GM10847 (cell line): Measurements from ENCODE around the gene VSTM4.

Experiments used
- POLR2A ChIP-seq: IDR thresholded peaks from 2 replicates; pipeline ENCODE4 v1.6.1; 2011; ENCODE audit not compliant: insufficient read length; ENCODE audit errors: extremely low read depth

VSTM4 gene

DNA sequence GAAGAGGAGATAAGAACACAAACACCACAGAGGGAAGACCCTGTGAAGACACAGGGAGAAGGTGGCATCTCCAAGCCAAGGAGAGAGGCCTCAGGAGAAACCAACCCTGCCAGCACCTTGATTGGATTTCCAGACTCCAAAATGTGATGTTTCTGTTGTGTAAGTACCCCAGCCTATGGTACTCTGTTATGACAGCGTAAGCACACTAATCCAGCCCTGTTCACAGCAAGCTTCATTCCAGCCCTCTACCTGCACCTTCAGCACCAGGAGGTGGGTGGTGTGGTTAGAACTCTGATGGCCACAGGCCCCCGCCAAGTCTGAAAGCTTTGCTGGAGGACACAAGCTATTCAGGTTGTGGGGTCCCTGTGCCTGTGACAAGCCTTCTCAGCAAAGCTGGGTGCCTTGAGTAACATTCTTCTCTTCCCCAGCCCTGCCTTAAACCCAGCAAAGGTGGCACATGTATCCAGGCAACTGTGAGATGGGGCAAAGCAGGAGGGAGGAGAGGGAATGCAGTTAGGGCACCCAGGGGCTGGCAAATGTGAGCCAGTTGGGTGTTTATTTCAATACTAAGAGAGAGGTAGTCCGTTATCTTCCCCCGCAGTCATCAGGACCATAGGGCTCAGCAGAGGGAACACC, 4.5 kb downstream of the VSTM4 start:
- no peak for TF ChIP-seq POLR2A

DNA sequence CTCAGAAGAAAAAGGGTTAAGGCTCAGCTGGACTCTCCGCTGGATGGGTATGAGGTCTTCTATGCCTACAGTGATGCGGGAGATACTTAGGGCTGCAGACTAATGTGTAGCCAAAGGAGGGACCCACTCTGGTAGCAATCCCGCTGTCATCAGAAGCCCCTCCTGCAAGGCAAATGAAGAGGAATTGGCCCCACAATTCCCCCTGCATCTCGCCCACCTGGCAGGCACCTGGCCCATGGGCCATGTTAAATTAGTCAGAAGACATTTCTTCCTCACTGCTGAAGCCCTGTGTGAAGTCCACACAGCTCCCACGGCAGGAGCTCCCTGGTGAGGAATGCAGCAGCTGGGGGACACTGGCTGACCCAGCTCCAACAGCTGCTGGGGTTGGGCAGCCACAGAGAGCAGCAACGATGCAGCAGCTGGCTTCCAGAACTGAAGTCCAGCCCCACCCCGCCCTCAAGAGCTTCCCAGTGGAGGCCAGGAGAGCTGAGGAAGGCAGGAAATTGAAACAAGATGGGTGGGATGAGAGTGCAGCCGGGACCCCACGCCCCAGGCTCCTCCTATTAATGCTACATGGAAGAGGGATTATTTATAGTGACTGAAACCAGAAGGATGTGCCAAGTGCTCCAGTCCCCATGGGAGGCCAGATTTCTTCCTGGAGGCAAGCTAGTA, 5.5 kb downstream of the VSTM4 start:
- no peak for TF ChIP-seq POLR2A

- TF ChIP-seq POLR2A = no peak
These were observed 6.7 kb downstream of the VSTM4 start for GRCh38 chr10:49108656-49109055.

- no peak for TF ChIP-seq POLR2A
These were observed 7.4 kb downstream of the VSTM4 start for GRCh38 chr10:49107887-49108267.

- no peak for TF ChIP-seq POLR2A
These were observed 8.0 kb downstream of the VSTM4 start for GRCh38 chr10:49107111-49107886.

- TF ChIP-seq POLR2A = no peak
These were observed 8.9 kb downstream of the VSTM4 start for GRCh38 chr10:49106451-49106850.

DNA sequence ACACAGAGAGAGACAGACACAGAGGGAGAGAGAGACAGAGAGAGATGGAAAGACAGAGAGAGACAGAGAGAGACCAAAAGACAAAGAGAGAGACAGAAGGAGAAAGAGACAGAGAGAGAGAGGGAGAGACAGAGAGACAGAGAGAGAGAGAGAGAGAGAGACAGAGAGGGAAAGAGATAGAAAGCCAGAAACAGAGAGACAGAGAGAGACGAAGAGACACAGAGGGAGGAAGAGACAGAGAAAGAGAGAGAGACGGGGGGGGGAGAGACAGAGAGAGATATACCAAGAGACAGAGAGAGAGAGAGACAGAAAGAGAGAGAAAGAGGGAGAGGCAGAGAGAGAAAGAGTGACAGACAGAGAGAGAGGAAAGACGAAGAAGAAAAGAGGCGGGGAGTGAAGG, 10.2 kb downstream of the VSTM4 start:
- TF ChIP-seq POLR2A = no peak

- no peak for TF ChIP-seq POLR2A
These were observed 11.0 kb downstream of the VSTM4 start for GRCh38 chr10:49104323-49104722.

- no peak for TF ChIP-seq POLR2A
These were observed 11.6 kb downstream of the VSTM4 start for GRCh38 chr10:49103761-49104160.

- no peak for TF ChIP-seq POLR2A
These were observed 16.3 kb downstream of the VSTM4 start for GRCh38 chr10:49099046-49099445.

- TF ChIP-seq POLR2A = no peak
These were observed 18.4 kb downstream of the VSTM4 start for GRCh38 chr10:49096890-49097445.

DNA sequence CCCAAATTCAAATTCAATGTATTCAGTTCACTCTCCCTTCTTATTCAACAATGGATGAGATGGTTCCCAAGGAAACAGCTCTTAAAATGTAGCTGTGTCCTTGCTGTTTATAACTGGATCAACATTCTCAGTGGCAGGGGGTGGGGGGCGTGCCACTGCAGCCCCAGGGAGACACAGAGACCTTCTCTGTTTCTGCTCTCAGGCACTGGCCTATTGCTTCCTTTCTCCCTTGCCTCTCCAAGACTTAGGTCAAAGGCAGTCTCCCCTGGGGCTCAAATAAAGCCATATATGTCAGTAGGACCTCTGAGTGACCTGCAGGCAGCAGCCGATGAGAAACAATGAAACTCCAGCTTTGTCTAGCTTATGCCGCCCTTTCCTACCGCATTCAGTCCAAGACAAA, 20.7 kb downstream of the VSTM4 start:
- no peak for TF ChIP-seq POLR2A

DNA sequence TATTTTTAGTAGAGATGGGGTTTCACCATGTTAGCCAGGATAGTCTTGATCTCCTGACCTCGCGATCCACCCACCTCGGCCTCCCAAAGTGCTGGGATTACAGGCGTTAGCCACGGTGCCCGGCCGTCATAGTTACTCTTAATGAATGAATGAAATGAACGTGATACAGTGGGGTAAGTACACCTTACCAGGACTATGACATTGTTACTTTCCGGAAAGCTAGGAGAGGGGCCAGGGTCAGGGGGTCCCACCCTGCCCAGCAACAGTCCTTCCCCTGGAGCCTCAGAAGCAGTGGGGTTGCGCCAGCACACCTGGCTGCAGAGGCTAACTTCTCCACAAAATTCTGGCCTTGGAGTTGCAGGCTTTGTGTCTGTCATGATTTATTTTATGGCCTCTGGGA, 21.4 kb downstream of the VSTM4 start:
- no peak for TF ChIP-seq POLR2A

DNA sequence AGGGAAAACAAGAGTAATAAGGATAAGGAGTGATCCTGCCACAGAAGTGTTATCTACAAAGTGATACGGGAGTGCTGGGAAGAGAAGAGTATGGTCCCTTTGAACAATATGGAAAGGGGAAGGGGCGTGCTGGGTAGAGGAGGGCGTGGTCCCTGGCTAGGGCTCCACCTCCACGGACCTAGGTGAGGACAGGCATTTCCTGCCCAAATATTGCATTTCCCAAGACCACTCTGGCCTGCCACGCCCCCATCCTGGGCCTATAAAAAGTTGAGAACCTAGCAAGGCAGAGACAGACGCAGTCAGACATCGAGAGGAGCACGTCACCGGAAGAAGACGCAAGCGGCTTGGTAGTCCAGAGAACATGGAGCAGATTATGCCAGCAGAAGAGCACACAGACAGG, 22.8 kb downstream of the VSTM4 start:
- TF ChIP-seq POLR2A = no peak

DNA sequence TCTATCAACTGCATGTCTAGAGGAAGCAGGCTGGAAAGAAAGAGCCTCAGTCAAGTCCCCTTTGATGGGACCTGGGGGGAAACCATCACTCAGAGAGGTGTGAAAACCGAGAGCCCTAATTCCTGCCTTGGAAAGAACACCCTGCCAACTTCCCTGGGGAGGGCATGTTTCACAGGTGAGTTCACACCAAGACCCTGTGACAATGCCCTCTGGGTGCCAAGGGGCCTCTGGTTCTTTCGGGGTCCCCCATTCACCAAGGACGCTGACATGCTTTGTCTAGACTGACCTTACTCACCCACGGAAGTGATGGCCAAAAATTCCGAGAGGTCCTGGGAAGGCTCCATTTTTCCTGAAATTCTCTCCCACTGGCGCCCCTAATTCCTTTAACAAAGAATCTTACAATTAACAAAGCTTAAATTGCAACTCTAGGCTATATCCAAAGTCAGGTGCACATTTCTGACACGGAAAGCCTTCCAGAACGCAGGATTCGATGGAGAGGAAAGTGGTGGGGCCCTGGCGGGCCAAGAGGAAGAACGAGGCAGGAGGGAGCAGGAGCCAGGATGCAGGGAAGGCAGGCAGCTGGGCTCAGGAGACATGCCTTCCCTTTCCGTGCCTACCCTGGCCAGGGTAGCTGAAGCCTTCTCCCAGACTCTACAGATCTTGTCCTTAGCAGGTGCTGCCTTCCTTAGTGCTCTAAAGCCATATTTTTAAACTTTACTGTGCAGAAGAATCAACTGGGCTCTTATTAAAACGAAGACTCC, 23.7 kb downstream of the VSTM4 start:
- no peak for TF ChIP-seq POLR2A

GRCh38 chr10:49090696-49091380, 24.5 kb downstream of the VSTM4 start:
- TF ChIP-seq POLR2A = no peak
